Dendritic cell treated with granulocyte-macrophage colony-stimulating factor and Interleukin-4, amounts not matched to agents 40 ng/mL and 50 ng/mL, for 4 days (primary cell): ENCODE measurements around the gene ITGBL1.

Source experiments
- H3K27ac Mint-ChIP-seq: one replicate; pipeline ENCODE4 v1.8.0; 2022; ENCODE audit warnings: mild to moderate bottlenecking, mixed read lengths
- H3K27me3 Mint-ChIP-seq: one replicate; pipeline ENCODE4 v1.8.0; 2022; ENCODE audit warnings: mild to moderate bottlenecking, mixed read lengths
- H3K36me3 Mint-ChIP-seq: one replicate; pipeline ENCODE4 v1.8.0; 2022; ENCODE audit warnings: low read depth, mixed read lengths
- H3K4me1 Mint-ChIP-seq: one replicate; pipeline ENCODE4 v1.8.0; 2022; ENCODE audit warnings: low read depth, mixed read lengths
- H3K4me3 Mint-ChIP-seq: one replicate; pipeline ENCODE4 v1.8.0; 2022; ENCODE audit warnings: mild to moderate bottlenecking, moderate library complexity, mixed read lengths
- H3K9me3 Mint-ChIP-seq: one replicate; pipeline ENCODE4 v1.8.0; 2022; ENCODE audit warnings: mixed read lengths
- intact Hi-C: fragments of 100-400 bp; cut with micrococcal nuclease; formaldehyde crosslinking; loops from one replicate; pipeline ENCODE4 v1.15.0; 2022

The ITGBL1 gene

DNA sequence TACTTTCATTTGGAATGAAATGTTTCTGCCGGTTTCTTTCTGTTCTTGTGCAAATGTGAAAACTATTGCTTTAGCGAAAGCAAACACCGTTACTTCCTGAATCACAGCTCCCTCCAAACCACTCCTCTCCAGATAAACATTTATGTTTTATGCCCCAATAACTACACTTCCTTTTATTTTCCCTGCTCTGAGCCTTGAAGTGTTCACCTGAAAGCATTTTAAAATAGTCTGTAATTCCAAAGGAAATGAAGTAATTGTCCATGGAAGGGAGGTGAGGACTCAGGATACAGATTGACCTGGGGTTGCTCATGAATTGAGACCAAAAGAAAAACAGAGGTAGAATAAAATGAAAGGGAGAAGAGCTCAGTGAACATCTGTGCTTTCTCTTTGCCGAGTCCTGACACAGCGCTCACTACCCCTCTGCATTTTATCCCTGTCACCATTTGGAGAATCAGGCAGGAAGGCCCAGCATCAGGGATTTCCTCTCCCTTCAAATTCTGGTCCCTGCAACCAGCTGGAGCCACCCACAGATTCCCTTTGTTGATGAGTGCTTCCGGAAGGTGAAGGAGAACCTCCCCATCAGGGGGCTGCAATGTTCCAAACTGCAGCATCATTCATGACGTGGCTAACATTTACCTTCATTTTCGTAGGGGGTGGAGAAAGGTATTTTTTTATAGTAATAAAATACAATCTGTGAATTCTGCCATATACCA, 171.9 kb downstream of the ITGBL1 start:
- Mint-ChIP-seq H3K4me3 (no peak overlapping the region), H3K4me1 (peaks cover 7% of the 10 kb centered on the region), H3K36me3 (no peaks in the 10 kb centered on the region), H3K9me3 (no peaks in the 10 kb centered on the region), H3K27ac (no peak overlapping the region), H3K27me3 (no peaks in the 10 kb centered on the region)
- intact Hi-C loops, result no loop called here

DNA sequence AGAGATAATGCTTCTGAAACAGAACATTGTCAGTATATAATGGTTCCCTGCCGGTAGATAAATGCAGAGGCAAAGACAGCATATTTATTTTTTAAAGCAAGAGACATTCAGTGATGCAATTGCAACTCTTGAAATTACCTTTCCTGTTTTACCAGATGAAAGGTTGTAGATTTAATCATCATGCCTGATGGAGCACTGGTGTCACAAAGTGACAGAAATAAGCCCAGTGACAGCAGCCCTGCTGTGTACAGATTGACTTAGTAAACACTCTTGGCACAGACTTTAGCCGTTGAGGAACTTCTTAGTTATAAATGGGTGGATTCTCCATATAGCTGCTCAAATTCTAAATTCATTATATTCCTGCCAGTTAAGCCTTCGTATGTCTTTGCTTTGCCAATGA, 172.5 kb downstream of the ITGBL1 start:
- H3K9me3 Mint-ChIP-seq, result no peaks in the 10 kb centered on the region
- intact Hi-C loops, result no loop called here
- H3K27ac Mint-ChIP-seq, result no peak overlapping the region
- H3K36me3 Mint-ChIP-seq, result no peaks in the 10 kb centered on the region
- no peak overlapping the region for H3K4me3 Mint-ChIP-seq
- no peaks in the 10 kb centered on the region for H3K27me3 Mint-ChIP-seq
- H3K4me1 Mint-ChIP-seq, result peaks cover 7% of the 10 kb centered on the region

DNA sequence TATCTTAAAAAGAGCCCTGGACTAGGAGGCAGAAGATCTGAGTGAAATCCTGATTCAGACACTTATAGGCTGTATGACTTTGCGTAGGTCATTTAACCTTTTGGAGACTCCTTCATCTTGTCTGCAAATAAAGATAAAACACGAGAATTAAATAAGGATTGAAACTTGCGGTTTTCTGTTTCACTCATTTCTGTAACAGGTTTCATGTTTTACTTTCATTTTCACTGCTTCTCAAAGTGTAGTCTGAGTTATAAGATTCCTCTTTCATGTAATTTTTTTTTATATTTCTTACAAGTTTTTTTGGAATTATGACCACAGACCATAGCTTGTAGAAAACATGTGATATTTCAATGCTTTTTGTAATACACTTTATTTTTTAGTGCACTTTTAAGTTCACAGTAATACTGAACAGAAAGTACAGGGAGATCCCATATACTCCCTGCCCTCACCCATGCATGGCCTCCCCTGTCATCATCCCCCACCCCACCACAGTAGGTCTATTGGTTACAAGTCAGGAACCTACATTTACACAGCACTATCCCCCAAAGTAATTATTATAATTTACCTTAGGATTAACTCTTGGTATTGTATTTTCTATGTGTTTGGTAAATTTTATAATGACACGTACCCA, 174.6 kb downstream of the ITGBL1 start:
- Mint-ChIP-seq H3K4me3 (no peak overlapping the region), H3K4me1 (peaks cover 7% of the 10 kb centered on the region), H3K27me3 (no peaks in the 10 kb centered on the region), H3K9me3 (no peaks in the 10 kb centered on the region), H3K27ac (no peak overlapping the region), H3K36me3 (no peaks in the 10 kb centered on the region)
- intact Hi-C loops, result no loop called here

DNA sequence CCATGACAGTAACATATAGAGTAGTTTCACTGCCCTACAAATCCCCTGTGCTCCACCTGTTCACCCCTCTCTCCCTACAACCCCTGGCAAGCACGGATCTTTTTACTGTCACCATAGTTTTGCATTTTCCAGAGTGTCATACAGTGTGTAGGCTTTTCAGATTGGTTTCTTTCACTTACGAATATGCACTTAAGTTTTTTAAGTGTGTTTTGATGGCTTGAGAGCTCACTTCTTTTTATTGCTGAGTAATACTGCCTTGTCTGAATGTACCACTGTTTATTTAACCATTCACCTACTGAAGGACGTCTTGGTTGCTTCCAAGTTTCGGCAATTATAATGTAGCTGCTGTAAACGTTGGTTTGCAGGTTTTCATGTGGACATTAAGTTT, 175.1 kb downstream of the ITGBL1 start:
- no peak overlapping the region for H3K27ac Mint-ChIP-seq
- no peaks in the 10 kb centered on the region for H3K9me3 Mint-ChIP-seq
- no peaks in the 10 kb centered on the region for H3K27me3 Mint-ChIP-seq
- intact Hi-C loops, result no loop called here
- no peaks in the 10 kb centered on the region for H3K36me3 Mint-ChIP-seq
- H3K4me1 Mint-ChIP-seq, result peaks cover 7% of the 10 kb centered on the region
- no peak overlapping the region for H3K4me3 Mint-ChIP-seq

DNA sequence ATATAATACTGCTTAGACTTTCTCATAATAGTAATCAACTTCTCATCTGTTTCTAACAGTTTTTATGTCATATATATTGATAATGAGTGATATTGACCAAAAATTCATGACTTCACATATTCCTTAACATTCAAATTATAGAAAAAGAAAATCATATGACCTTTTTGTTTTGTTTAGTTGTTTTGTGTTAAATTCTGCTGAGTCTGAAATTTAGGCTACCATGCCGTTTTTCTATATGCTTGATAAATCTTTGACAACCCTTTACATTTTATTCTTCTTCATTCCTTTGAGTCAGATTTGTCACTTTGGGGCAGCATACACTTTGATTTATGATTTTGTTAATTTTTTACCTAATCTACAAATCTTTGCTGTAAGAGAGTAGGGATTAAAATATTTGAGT, 176.4 kb downstream of the ITGBL1 start:
- Mint-ChIP-seq H3K27ac (no peak overlapping the region), H3K9me3 (no peaks in the 10 kb centered on the region), H3K36me3 (no peaks in the 10 kb centered on the region), H3K27me3 (no peaks in the 10 kb centered on the region), H3K4me1 (peaks cover 6% of the 10 kb centered on the region), H3K4me3 (no peak overlapping the region)
- intact Hi-C loops, result no loop called here

DNA sequence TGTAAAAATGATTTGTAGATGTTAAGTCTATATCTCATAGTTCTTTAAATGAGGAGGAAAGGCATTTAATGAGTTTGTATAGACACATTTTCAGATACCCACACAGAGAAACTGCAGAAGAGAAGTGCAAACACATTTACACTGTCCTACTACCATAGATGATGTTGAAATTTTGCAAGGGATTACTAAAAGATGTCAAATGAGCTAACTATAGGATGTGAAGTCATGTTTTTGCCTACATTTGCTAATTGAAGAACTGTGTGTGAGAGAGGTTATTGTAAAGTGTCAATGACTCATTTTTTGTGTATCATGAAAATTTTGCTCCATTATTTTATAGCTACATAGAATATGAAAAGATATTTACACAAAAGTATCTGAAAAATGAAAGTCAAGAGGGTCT, 178.9 kb downstream of the ITGBL1 start:
- no peak overlapping the region for H3K27ac Mint-ChIP-seq

DNA sequence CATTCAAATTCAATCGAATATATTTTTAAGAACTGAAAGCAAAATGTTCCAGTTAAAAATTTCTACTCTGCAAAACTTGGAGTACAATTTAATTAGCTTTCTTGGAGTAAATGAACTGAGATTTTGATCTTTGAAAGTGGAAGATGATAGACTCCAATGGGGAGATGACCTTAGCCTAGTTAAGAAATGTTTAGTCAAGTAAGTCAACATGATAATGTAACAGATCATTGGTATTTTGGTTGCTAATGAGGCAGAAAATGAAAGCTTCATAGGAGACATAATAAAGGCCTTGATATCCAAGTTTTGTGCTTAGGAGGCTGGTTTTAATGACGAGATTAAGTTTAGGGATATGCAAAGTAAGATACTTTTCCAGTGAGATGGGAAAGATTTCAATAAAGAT, 181.7 kb downstream of the ITGBL1 start:
- intact Hi-C loops, result no loop called here
- H3K27ac Mint-ChIP-seq, result no peak overlapping the region
- H3K4me3 Mint-ChIP-seq, result no peak overlapping the region
- H3K36me3 Mint-ChIP-seq, result no peaks in the 10 kb centered on the region
- H3K27me3 Mint-ChIP-seq, result no peaks in the 10 kb centered on the region
- no peaks in the 10 kb centered on the region for H3K9me3 Mint-ChIP-seq
- no peaks in the 10 kb centered on the region for H3K4me1 Mint-ChIP-seq

More for the DNA sequence above, 178.9 kb downstream of the ITGBL1 start:
- intact Hi-C loops, result no loop called here
- Mint-ChIP-seq H3K9me3 (no peaks in the 10 kb centered on the region), H3K27me3 (no peaks in the 10 kb centered on the region), H3K36me3 (no peaks in the 10 kb centered on the region), H3K4me1 (no peaks in the 10 kb centered on the region), H3K4me3 (no peak overlapping the region)

DNA sequence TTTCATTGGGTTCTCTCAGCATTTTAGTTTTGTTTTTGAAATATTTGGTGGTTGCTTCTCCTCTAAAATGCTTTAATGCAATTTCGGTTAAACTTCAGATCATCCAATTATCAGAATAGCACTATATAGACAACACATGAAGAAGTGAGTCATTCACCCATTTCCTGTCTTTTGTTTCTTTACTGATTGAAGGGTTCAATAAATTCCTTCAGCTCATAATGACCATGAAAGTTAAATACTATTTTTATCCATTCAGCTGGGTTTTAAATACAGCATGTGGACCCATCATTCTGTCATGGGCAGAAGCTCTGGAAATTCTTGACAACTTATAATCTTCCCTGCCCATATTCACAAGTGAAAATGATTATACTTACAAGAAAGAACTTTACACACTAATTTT, 187.2 kb downstream of the ITGBL1 start:
- Mint-ChIP-seq H3K27ac (no peak overlapping the region), H3K4me1 (no peaks in the 10 kb centered on the region), H3K4me3 (no peak overlapping the region), H3K36me3 (no peaks in the 10 kb centered on the region), H3K27me3 (no peaks in the 10 kb centered on the region), H3K9me3 (peaks cover 1% of the 10 kb centered on the region)
- intact Hi-C loops, result no loop called here

DNA sequence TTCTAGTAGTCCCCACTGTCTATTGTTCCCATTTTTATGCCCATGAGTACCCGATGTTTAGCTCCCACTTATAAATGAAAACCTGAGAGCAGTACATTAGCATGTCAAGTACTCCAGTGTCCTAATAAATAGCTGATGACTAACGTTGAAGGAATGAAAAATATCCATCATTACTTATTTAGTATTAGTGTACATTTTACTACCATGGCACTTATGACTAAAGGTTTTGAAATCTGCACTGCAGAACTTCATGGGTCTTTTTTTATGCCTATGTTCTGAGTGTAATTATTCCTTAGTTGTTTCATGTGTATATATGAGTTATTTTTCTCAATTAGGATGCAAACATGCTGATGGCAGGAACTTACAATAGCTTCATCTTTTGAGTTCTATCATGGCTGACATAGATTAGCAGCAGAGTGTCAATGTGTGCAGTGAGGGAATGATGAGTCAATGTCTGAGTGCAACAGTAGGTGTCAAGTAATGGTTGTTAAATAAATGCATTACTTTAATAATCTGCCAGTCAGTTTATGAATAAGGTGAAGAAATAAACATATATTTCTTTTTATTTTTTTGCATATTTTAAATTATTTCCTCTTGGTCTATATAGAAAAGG, 188.4 kb downstream of the ITGBL1 start:
- Mint-ChIP-seq H3K36me3 (no peaks in the 10 kb centered on the region), H3K27me3 (no peaks in the 10 kb centered on the region), H3K4me3 (no peak overlapping the region), H3K9me3 (peaks cover 9% of the 10 kb centered on the region), H3K27ac (no peak overlapping the region), H3K4me1 (no peaks in the 10 kb centered on the region)
- intact Hi-C loops, result no loop called here

DNA sequence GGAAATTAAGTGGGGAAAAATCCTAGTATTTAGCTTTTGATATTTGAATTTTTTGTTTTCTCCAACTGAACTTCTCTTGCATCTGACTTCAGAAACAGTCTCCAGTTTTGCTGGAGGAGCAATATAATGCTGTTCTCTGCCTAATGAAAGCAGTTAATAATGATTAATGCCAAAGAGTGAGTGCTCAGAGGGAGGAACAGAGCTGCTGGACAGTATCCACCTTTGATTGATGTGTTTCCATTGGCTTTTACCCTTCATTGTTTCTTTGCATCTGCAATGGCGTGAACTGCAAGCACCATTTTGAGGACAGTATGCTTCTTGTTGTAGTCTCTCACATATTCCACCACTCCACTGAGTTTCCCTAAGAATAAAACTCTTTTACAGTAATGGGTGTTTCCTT, 193.4 kb downstream of the ITGBL1 start:
- no peaks in the 10 kb centered on the region for H3K4me1 Mint-ChIP-seq
- no peaks in the 10 kb centered on the region for H3K36me3 Mint-ChIP-seq
- H3K27me3 Mint-ChIP-seq, result no peaks in the 10 kb centered on the region
- intact Hi-C loops, result no loop called here
- peaks cover 9% of the 10 kb centered on the region for H3K9me3 Mint-ChIP-seq
- no peak overlapping the region for H3K27ac Mint-ChIP-seq
- H3K4me3 Mint-ChIP-seq, result no peak overlapping the region

DNA sequence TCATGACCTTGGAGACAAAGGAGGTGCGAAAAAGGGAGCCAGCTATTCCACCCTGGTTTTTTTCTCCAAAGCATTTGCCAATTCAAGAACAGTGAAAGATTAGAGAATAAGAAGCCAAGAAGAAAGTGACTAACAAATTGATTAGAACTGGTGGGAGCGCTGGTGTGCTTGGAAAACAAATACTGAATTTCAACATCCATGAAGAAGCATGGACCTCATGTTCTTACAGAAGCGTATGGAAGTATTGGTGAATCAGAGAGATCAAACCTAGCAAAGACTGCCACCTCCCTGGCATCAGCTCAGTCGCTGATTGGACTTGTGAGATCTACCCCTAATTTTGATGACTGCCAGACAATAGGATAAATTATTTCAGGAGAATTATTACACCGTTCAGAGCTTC, 195.3 kb downstream of the ITGBL1 start:
- Mint-ChIP-seq H3K4me1 (no peaks in the 10 kb centered on the region), H3K27me3 (no peaks in the 10 kb centered on the region), H3K27ac (no peak overlapping the region), H3K9me3 (peaks cover 12% of the 10 kb centered on the region), H3K4me3 (no peak overlapping the region), H3K36me3 (no peaks in the 10 kb centered on the region)
- intact Hi-C loops, result no loop called here

DNA sequence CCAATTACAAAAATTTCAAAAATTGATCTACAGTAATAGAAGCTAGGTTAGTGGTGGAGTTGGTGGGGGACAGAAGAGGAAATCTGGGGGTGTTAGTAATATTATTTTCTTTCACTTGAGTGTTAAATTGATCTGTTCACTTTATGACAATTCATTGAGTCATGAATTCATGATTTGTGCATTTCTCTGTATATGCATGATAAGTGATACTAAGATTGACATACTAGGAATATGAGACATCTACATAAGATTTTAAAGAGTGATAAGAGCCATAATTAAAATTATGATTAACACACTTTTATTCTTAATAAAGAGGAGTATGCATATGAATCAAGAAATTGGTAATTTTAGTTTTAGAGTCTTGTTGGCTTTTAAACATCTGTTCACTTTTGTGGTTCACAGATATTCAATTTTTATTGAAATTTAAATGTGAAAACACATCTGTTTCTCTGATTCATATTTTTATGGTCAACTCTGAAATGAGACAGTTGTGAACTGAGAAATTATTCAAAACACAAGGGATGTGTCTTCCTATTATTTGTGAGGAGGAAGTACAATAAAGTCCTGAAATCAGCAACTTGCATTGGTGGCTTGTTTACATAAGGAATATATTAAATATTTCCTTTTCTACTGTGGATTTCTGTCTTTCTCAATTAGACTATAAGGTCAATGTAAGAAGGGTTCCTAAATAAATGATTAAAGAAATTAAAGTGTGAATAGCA, 196.5 kb downstream of the ITGBL1 start:
- Mint-ChIP-seq H3K4me1 (no peaks in the 10 kb centered on the region), H3K27me3 (no peaks in the 10 kb centered on the region), H3K4me3 (no peak overlapping the region), H3K36me3 (no peaks in the 10 kb centered on the region), H3K27ac (no peak overlapping the region), H3K9me3 (peaks cover 21% of the 10 kb centered on the region)
- intact Hi-C loops, result no loop called here

DNA sequence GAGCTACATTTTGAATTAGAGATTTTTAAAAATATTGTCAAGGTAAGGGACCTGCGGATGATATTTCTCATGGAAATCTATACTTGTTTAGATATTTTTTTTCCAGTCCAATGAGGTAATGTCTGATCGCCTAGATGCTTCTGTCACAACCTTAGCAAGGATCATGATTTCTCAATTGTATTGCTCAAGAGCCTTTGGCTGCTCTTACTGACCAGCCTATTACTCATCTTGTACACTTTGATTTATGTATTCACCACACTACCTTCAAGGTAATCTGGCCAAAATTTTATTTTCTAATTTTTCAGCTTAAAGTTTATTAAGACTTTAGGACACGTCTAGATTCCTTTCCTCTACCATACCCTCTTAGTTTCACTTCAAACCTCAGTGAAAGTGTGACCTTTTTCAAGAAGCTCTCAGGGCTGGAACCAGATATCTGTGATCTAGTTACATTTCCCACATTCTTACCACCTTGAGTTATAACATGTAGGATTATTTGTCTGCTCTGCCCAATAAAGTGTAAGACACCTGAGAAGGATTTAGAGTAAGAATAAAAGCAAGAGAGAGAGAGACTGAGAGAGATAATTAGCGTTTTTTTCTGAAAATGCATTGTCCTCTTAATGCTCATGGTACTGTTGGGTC, 197.1 kb downstream of the ITGBL1 start:
- Mint-ChIP-seq H3K9me3 (peaks cover 20% of the 10 kb centered on the region), H3K36me3 (no peaks in the 10 kb centered on the region), H3K27ac (no peak overlapping the region), H3K27me3 (no peaks in the 10 kb centered on the region), H3K4me1 (no peaks in the 10 kb centered on the region), H3K4me3 (no peak overlapping the region)
- intact Hi-C loops, result no loop called here

DNA sequence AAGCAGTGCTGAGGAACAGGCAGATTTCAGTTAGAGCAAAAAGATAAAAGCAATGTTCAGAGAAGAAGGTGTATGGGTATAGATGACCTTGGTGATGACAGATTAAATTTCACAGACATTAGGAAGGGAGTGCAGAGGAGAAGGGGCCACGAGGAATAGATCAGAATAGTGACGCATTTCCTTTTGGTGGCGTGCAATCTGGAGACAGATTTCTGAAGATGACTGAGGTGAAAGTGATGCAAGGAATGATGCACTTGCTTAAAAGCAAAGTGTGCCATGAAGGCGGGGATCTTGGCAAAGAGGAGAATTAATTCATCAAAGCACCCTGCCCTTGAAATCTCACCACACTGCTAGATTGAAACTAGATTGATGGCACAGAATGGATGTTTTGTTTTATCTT, 202.4 kb downstream of the ITGBL1 start:
- H3K4me1 Mint-ChIP-seq, result no peaks in the 10 kb centered on the region
- intact Hi-C loops, result no loop called here
- H3K36me3 Mint-ChIP-seq, result no peaks in the 10 kb centered on the region
- no peak overlapping the region for H3K4me3 Mint-ChIP-seq
- peaks cover 12% of the 10 kb centered on the region for H3K9me3 Mint-ChIP-seq
- no peaks in the 10 kb centered on the region for H3K27me3 Mint-ChIP-seq
- no peak overlapping the region for H3K27ac Mint-ChIP-seq
